ENCODE results near the gene ASGR2. TPM values are rescaled to one million over a fixed set of nuclear protein-coding genes. Genes with fewer than 3 reads are reported as not detected.
"Not testable (repeated sequence)": the region's sequence is repeated elsewhere in the genome, so short reads cannot be mapped to it uniquely, and the experiment has no call there.

Gene ASGR2
- total RNA-seq, 2 experiments from 2014 or later, result not detected

DNA sequence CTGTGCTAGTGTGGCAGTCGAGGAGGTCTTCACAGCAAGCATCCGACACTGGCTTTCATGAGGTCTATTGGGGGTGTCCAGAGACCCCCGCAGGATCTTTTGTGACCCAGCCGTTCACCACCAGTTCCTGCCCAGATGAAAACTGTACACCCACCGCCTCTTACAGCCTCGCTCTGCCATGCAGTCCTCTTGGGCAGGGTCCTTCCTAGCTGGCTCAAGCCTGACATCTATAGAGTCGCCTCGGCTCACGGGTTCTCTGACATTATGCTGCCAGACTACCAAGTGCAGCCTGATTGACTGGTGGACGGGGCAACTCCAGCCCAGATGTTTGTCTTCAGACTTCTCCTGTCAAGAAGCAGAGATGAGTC, 20.0 kb downstream of the ASGR2 start:
- Mint-ChIP-seq H3K27me3 (ENCODE audit: low read depth) (peaks cover 6% of the 10 kb centered on the region), H3K27ac (no peak overlapping the region), H3K4me1 (ENCODE audit: low read depth) (no peaks in the 10 kb centered on the region), H3K4me3 (no peak overlapping the region), H3K9me3 (ENCODE audit: insufficient read depth) (no peaks in the 10 kb centered on the region), H3K36me3 (ENCODE audit: low read depth) (no peaks in the 10 kb centered on the region)
- ATAC-seq, result no peak
- DNase-seq, result no peak
- POLR2A ChIA-PET, result no interaction called here
- CTCF ChIA-PET, result interaction anchor here (1.3 kb wide), 1 partner anchor 49 kb away, joined by 3 read pairs; no protein-coding TSS in a partner anchor

DNA sequence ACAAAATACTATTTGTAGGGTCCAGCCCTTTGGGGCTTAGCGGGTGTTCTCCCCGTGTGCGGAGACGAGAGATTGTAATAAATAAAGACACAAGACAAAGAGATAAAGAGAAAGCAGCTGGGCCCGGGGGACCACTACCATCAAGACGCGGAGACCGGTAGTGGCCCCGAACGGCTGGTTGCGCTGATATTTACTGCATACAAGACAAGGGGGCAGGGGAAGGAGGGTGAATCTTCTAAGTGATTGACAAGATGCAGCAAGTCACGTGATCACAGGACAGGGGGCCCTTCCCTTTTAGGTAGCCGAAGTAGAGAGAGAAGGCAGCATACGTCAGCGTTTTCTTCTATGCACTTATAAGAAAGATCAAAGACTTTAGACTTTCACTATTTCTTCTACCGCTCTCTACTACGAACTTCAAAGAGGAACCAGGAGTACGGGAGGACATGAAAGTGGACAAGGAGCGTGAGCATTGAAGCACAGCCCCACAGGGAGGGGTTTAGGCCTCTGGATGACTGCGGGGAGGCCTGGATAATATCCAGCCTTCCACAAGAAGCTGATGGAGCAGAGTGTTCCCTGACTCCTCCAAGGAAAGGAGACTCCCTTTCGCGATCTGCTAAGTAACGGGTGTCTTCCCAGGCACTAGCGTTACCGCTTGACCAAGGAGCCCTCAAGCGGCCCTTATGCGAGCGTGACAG, 23.2 kb downstream of the ASGR2 start:
- DNase-seq, result peak; percentile 56
- H3K9me3 Mint-ChIP-seq (ENCODE audit: insufficient read depth); CTCF ChIA-PET; H3K4me1 Mint-ChIP-seq (ENCODE audit: low read depth); H3K27ac Mint-ChIP-seq; ATAC-seq; POLR2A ChIA-PET; H3K36me3 Mint-ChIP-seq (ENCODE audit: low read depth); H3K4me3 Mint-ChIP-seq: not testable (repeated sequence)
- peaks cover 11% of the 10 kb centered on the region for H3K27me3 Mint-ChIP-seq (ENCODE audit: low read depth)

- POLR2A ChIA-PET; ATAC-seq; H3K27ac Mint-ChIP-seq; DNase-seq; H3K9me3 Mint-ChIP-seq (ENCODE audit: insufficient read depth); H3K4me1 Mint-ChIP-seq (ENCODE audit: low read depth); H3K4me3 Mint-ChIP-seq; H3K36me3 Mint-ChIP-seq (ENCODE audit: low read depth): not testable (repeated sequence)
- H3K27me3 Mint-ChIP-seq (ENCODE audit: low read depth), result peaks cover 11% of the 10 kb centered on the region
- CTCF ChIA-PET, result interaction anchor here (1.0 kb wide), 1 partner anchor 43 kb away, joined by 3 read pairs; no protein-coding TSS in a partner anchor
Observed at GRCh38 chr17:7089570-7089969, 25.1 kb downstream of the ASGR2 start.

DNA sequence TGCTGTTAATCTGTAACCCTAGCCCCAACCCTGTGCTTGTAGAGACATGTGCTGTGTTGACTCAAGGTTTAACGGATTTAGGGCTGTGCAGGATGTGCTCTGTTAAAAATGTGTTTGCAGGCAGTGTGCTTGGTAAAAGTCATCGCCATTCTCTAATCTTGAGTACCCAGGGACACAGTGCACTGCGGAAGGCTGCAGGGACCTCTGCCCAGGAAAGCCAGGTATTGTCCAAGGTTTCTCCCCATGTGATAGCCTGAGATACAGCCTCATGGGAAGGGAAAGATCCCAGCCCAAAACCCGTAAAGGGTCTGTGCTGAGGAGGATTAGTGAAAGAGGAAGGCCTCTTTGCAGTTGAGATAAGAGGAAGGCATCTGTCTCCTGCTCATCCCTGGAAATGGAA, 26.2 kb downstream of the ASGR2 start:
- POLR2A ChIA-PET; ATAC-seq; H3K9me3 Mint-ChIP-seq (ENCODE audit: insufficient read depth); H3K36me3 Mint-ChIP-seq (ENCODE audit: low read depth); CTCF ChIA-PET; H3K4me3 Mint-ChIP-seq; DNase-seq; H3K27ac Mint-ChIP-seq; H3K4me1 Mint-ChIP-seq (ENCODE audit: low read depth): not testable (repeated sequence)
- peaks cover 22% of the 10 kb centered on the region for H3K27me3 Mint-ChIP-seq (ENCODE audit: low read depth)

DNA sequence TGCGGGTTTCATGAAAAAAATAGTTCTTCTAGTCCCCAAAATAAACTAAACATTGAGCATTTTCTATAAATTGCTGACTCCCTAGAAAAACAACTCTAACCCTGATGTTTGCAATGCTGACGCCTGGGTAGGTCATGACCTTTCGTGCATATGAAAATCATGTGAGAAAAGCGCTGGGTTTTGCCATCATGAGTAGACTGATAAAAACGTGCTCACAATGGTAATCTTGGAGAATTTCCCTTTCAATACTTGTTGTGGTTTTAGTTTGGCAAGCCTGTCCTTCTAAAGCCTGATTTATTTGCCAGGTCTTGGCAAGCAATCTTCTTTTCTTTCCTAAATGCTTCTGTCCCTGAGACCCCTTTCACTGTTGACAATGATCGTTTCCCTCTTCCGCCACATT, 30.5 kb downstream of the ASGR2 start:
- ChIA-PET POLR2A (interaction anchor here (0.6 kb wide), 1 partner anchor 503 kb away, joined by 3 read pairs; no protein-coding TSS in a partner anchor), CTCF (interaction anchor here (1.4 kb wide), 1 partner anchor 94 kb away, joined by 3 read pairs; no protein-coding TSS in a partner anchor)
- Mint-ChIP-seq H3K4me3 (no peak overlapping the region), H3K4me1 (ENCODE audit: low read depth) (peaks cover 36% of the 10 kb centered on the region), H3K9me3 (ENCODE audit: insufficient read depth) (no peaks in the 10 kb centered on the region), H3K27me3 (ENCODE audit: low read depth) (peaks cover 34% of the 10 kb centered on the region), H3K27ac (no peak overlapping the region), H3K36me3 (ENCODE audit: low read depth) (no peaks in the 10 kb centered on the region)
- DNase-seq (no peak), ATAC-seq (no peak)

- Mint-ChIP-seq H3K4me1 (ENCODE audit: low read depth) (peaks cover 36% of the 10 kb centered on the region), H3K27ac (no peak overlapping the region), H3K27me3 (ENCODE audit: low read depth) (peaks cover 34% of the 10 kb centered on the region), H3K36me3 (ENCODE audit: low read depth) (no peaks in the 10 kb centered on the region), H3K9me3 (ENCODE audit: insufficient read depth) (no peaks in the 10 kb centered on the region), H3K4me3 (no peak overlapping the region)
- ChIA-PET POLR2A (no interaction called here), CTCF (no interaction called here)
- DNase-seq, result no peak
- no peak for ATAC-seq
Observed at GRCh38 chr17:7083592-7083991, 31.0 kb downstream of the ASGR2 start.

DNA sequence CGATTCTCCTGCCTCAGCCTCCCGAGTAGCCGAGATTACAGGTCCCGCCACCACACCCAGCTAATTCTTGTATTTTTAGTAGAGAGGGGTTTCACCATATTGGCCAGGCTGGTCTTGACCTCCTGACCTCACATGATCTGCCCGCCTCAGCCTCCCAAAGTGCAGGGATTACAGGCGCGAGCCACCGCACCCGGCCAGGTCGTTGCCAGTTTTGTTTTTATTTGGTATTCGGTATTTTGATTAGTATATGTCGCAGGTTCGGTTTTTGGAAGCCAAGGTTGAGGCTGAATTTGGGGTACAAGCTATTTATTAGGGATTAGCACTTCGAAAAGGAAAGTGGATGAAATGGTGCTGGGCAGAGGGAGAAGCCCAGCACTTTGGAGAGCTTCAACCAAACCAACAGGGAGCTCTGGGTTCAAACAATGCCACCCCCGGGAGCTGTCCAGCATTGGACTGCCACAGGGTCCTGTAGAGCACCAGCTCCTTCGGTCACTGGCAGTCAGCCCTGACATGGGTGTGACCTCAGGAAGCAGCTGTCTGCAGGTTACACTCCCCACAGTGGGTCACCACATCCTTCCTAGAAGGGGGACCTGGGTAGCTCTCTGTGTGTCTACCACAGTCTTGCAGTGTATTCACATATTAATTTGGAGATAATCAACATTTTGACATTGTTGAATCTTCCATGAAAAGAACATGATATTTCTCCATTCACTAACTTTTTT, 33.1 kb downstream of the ASGR2 start:
- no peaks in the 10 kb centered on the region for H3K9me3 Mint-ChIP-seq (ENCODE audit: insufficient read depth)
- H3K27me3 Mint-ChIP-seq (ENCODE audit: low read depth), result peaks cover 29% of the 10 kb centered on the region
- peak; percentile 84 for ATAC-seq
- peaks cover 36% of the 10 kb centered on the region for H3K4me1 Mint-ChIP-seq (ENCODE audit: low read depth)
- H3K36me3 Mint-ChIP-seq (ENCODE audit: low read depth), result no peaks in the 10 kb centered on the region
- CTCF ChIA-PET, result interaction anchor here (1.0 to 2.3 kb wide), 4 partner anchors 29 to 51 kb away, joined by 3 to 13 read pairs (median 4); no protein-coding TSS in a partner anchor
- no peak overlapping the region for H3K27ac Mint-ChIP-seq
- H3K4me3 Mint-ChIP-seq, result peak overlapping the region; percentile 16
- peak; percentile 81 for DNase-seq
- POLR2A ChIA-PET, result no interaction called here

- H3K36me3 Mint-ChIP-seq (ENCODE audit: low read depth), result no peaks in the 10 kb centered on the region
- no peaks in the 10 kb centered on the region for H3K9me3 Mint-ChIP-seq (ENCODE audit: insufficient read depth)
- POLR2A ChIA-PET, result no interaction called here
- DNase-seq, result no peak
- no peak for ATAC-seq
- H3K4me1 Mint-ChIP-seq (ENCODE audit: low read depth), result peaks cover 36% of the 10 kb centered on the region
- H3K4me3 Mint-ChIP-seq, result no peak overlapping the region
- CTCF ChIA-PET, result interaction anchor here (1.3 to 2.3 kb wide), 2 partner anchors 28 to 52 kb away, joined by 6 to 13 read pairs; no protein-coding TSS in a partner anchor
- H3K27ac Mint-ChIP-seq, result no peak overlapping the region
- H3K27me3 Mint-ChIP-seq (ENCODE audit: low read depth), result peaks cover 25% of the 10 kb centered on the region
Observed at GRCh38 chr17:7080456-7081041, 34.1 kb downstream of the ASGR2 start.

- ChIA-PET POLR2A (no interaction called here), CTCF (interaction anchor here (2.3 kb wide), 1 partner anchor 53 kb away, joined by 13 read pairs; no protein-coding TSS in a partner anchor)
- H3K27me3 Mint-ChIP-seq (ENCODE audit: low read depth), result peaks cover 25% of the 10 kb centered on the region
- no peak within 1 kb of the TSS for H3K27ac Mint-ChIP-seq
- H3K9me3 Mint-ChIP-seq (ENCODE audit: insufficient read depth), result no peaks in the 10 kb centered on the region
- ATAC-seq, result no peak
- H3K36me3 Mint-ChIP-seq (ENCODE audit: low read depth), result no peaks in the 10 kb centered on the region
- no peak for DNase-seq
- peaks cover 36% of the 10 kb centered on the region for H3K4me1 Mint-ChIP-seq (ENCODE audit: low read depth)
- H3K4me3 Mint-ChIP-seq, result no peak within 1 kb of the TSS
Observed at GRCh38 chr17:7079581-7080455, 34.8 kb downstream of the ASGR2 start, which contains the start of gene CLEC10A. Gene CLEC10A (minus strand): TSS chr17:7080251. CDS start chr17:7078812, 1,439 bp downstream.

- Mint-ChIP-seq H3K27ac (no peak overlapping the region), H3K27me3 (ENCODE audit: low read depth) (peaks cover 15% of the 10 kb centered on the region), H3K9me3 (ENCODE audit: insufficient read depth) (no peaks in the 10 kb centered on the region), H3K4me1 (ENCODE audit: low read depth) (peaks cover 30% of the 10 kb centered on the region), H3K4me3 (no peak overlapping the region), H3K36me3 (ENCODE audit: low read depth) (no peaks in the 10 kb centered on the region)
- POLR2A ChIA-PET, result no interaction called here
- no peak for ATAC-seq
- no peak for DNase-seq
- CTCF ChIA-PET, result no interaction called here
Observed at GRCh38 chr17:7078711-7079110, 35.9 kb downstream of the ASGR2 start.

- CTCF ChIA-PET, result no interaction called here
- Mint-ChIP-seq H3K9me3 (ENCODE audit: insufficient read depth) (no peaks in the 10 kb centered on the region), H3K4me3 (no peak overlapping the region)
Observed at GRCh38 chr17:7077911-7078546, 36.6 kb downstream of the ASGR2 start.

More at GRCh38 chr17:7077911-7078546, 36.6 kb downstream of the ASGR2 start:
- no peak for DNase-seq
- Mint-ChIP-seq H3K27ac (no peak overlapping the region), H3K27me3 (ENCODE audit: low read depth) (peaks cover 12% of the 10 kb centered on the region), H3K4me1 (ENCODE audit: low read depth) (peaks cover 25% of the 10 kb centered on the region), H3K36me3 (ENCODE audit: low read depth) (no peaks in the 10 kb centered on the region)
- ATAC-seq, result no peak
- POLR2A ChIA-PET, result no interaction called here

Data from activated CD8-positive, alpha-beta T cell treated with anti-CD3 and anti-CD28 coated beads, Interleukin-2, amount 10 ng/mL, durations not matched to agents 7 days and 5 days (primary cell).